Suppressor macrophage treated with lipopolysaccharide for 1 hour (primary cell): ENCODE data around the gene ADSS2.
"Not testable (repeated sequence)": the region's sequence is repeated elsewhere in the genome, so short reads cannot be mapped to it uniquely, and the experiment has no call there.

Source experiments
- DNase-seq, 3 donors: peaks; one replicate each; pipeline ENCODE4 v3.0.0-alpha.2; 2020 to 2022

Gene ADSS2

DNA sequence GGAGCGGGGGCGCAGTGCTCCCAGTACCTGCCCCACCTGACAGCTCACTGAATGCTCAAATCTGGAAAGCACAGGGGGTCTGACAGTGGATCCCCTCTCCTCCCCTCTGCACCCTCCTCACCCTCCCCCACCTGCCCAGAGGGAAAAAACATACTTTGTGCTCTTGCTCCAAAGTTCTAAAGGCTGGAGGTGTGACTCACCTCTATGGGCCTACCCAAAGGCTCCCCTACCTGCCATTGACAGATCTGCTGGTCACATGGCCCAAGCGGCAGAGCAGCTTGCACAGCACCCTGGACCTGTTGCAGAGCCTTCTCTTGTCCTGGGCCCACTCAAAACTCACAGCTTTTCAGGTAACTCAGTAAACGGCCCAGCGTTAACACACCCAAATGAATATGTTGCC, 55.7 kb downstream of the ADSS2 start:
- peak in 1 of 3 donors; percentile 12 for DNase-seq

DNA sequence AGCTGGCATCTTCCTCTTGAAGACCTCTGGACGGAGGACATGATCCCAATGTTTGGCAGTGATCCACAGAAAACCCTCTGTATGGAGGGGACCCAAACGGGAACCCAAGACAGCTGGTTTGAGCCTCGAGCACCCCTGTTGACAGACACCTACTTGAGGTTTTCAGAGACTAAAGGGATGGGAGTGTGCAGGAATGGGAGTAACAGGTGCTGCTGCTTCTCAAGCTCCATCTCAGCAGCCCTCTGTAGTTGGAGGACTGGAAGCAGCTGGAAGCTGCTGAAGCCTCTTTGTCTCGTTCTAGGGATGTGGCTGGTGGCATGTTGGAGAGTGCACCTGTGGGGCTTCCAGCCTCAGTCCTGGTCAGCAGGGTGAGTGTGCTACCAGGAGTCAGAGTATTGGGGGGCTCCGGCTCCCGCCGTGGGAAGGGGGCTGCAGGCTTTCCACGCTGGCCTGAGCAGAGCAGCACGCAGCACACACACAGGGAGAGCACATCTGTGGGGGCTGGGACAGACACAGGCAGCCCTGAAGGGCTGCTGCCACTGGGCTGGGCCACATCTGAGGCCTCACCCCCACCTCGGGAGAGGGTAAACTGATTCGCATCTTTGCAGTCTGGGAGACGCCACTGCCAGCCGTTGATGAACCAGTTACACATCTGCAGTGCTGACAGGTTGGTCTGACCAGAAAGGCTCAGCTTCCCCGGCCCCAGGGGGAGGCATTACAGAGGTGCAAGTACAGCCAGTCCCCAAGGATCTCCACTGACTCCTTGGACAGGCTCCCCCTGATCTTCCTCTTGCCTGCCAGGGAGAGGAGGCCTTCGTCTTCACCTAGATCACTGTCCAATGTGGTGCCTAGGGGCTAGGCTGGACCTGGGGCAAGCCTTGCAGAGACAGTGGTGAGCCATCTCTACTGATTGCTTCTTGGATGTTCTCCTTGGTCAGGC, 56.6 kb downstream of the ADSS2 start:
- DNase-seq = no peak

DNA sequence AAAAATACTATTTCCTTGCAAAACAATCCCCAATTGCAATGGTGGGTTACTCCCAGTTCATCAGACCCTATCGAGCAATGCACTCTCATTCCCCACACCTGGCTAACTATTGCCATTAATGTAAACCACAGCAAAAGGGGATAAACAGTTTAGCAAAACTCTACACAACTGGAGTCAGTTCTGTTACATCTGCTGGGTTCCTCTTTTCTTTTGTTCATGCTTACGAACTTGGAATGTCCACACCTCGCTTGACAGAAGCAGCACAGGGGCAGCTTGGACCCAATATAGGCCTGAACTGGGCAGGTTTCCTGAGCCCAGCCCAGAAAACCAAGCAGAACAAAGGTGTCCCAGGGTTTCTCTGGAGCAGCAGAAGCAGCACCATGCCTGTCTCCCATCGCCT, 57.4 kb downstream of the ADSS2 start:
- DNase-seq = no peak

DNA sequence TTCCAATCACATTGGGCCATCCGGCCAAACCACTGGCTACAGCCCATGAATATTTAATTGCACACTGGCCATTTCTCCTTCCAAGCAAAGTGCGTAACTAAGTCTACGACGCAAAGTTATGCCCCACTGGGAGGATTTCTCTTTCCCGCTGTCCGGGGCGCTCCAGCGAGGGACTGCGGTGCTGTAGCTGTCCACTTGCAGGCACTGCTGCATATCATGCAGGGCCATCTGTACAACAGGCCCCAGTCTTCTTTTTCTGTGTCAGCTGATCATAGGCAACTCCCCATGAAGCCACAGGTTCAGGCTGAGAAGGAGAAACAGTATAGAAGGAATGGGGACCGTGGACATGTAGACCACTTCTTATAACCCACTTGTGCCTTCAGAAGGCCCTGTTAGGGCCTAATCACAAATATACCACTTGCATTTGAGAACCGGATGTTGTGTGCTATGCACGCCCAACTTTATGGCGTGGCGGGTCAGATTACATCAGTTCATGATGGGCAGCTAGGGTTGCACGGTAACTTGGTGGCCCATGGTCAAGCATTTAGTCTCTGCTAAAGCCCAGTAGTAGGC, 58.0 kb downstream of the ADSS2 start:
- DNase-seq = no peak

DNA sequence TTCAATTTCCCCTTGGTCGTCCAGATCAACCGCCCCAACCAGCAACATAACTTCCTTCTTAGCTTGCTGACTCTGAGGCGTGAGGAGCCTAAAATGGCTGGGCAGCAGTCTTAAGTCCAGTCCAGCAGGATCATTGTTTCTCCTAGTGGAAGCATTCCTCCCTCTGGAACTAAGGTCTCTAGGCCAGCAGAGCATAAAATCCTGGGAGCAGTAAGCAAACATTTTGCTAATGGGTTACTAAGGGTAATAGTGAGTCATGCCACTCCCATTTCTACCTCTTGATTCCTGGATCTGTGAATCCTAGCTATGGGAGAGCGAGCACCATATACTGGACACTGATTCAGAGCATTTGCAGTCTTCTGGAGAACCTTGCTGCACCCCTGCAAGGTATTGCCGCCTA, 59.9 kb downstream of the ADSS2 start:
- no peak for DNase-seq

DNA sequence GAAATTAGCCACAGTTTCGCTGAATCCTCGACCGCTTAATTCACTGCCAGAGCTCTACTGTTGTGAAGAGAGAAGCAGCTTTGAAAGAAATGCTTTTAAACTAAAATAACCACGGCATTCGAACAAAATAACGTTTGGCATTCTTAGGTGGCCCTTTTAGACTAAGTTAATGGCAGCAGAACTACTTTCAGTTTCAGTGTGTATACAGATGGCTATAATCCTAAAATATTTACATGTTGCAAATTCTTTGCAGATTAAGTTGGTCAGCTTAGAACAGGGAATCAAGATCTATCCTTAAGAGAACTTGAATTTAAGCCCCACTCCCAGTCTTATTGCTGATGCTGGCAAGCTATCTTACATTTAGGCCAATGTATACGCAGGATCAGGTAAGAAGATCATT, 62.7 kb downstream of the ADSS2 start:
- no peak for DNase-seq

DNA sequence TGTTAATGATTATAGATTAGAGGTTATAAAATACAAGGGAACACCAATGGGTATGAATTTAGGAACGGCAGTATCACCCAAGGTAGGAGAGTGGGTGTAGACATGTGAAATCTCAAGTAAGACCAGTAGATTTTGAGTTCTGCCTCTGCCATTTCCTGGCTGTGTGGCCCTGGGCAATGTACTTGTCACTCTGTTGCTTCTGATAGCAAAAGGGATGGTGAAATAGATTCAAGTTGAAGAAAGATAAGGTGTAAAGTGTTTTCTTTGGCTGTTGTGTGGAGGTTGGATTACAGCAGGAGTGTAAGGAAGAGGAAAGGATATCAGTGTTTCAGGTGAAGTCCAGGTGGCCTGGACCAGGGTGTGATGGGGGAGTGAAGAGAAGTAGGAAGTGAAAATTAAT, 64.3 kb downstream of the ADSS2 start:
- no peak for DNase-seq

DNA sequence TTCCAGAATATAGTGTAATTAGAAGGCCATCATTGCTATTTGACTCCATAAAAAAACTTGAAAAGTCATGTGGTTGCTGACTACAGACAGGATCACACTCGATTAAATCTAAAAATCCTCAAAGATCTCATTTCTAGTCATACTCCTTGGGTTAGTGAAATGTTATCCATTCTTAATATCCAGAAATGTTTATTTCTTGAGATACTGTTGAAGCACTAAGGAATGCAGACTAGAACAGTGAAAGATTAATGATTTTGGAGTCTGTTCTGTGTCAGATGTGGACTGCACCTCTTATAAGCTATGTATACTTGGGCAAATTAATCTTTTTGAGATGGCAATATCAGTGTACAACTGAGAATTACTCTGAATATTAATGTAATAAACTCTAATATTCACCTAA, 65.1 kb downstream of the ADSS2 start:
- DNase-seq = no peak

DNA sequence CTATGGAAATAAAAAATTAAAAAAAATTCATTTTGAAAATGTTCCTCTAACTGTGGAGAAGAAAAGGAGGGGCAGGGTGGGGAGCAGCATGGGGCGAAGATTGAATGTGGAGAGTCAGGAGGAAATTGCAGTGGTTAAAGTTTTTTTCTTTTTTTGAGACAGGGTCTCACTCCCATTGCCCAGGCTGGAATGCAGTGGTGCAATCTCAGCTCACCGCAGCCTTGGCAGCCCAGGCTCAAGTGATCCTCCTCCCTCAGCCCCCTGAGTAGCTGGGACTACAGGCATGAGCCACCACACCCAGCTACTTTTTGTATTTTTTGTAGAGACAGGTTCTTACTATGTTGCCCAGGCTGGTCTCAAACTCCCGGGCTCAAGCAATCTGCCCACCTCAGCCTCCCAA, 67.6 kb downstream of the ADSS2 start:
- DNase-seq = no peak

GRCh38 chr1:244383278-244383884, 68.3 kb downstream of the ADSS2 start:
- peak in 1 of 3 donors; percentile 21 for DNase-seq

GRCh38 chr1:244381878-244382565, 69.7 kb downstream of the ADSS2 start:
- DNase-seq = peak; percentile 61 to 76 (median 68)

DNA sequence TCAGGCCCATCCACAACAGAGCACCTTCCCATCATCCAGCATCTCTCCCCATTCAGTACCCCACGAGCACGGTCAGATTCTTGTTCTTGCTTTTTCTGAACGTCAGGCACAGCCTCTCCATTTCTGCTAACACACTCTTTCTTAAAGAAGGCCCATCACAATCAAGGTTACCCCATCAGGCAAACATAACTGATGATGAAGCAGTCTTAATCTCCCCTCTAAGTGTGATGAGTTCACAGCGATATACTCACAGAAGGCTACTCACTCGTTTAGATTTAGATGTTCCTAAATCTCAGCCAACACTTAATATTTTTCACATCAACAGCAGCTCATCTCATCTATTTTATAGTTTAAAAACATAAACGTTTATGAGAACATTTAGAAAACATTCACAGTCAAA, 75.6 kb downstream of the ADSS2 start:
- no peak for DNase-seq

DNA sequence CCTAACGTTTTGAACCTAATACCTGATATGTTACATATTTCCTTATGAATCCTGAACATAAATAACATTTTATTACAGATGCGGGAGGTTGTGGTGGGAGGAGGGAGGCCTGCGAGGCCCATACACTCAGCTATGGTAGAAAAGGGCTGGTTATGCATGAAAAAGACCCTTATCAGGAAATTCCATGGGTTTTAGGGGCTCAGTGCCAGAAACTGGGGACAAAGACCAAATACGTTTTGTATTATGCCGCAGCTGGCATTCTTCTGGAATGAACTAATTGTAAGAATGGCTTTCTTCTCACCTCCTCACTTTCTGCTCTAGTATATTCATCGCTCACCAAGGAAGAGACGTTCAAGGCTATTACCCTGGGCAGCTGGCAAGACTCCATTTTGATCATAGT, 76.7 kb downstream of the ADSS2 start:
- DNase-seq = no peak

- not testable (repeated sequence) for DNase-seq
Measured at GRCh38 chr1:244374484-244374883, 77.2 kb downstream of the ADSS2 start.

- peak in 1 of 3 donors; percentile 26 for DNase-seq
Measured at GRCh38 chr1:244371242-244372141, 80.2 kb downstream of the ADSS2 start.

- DNase-seq = no peak
Measured at GRCh38 chr1:244370060-244370637, 81.6 kb downstream of the ADSS2 start.

DNA sequence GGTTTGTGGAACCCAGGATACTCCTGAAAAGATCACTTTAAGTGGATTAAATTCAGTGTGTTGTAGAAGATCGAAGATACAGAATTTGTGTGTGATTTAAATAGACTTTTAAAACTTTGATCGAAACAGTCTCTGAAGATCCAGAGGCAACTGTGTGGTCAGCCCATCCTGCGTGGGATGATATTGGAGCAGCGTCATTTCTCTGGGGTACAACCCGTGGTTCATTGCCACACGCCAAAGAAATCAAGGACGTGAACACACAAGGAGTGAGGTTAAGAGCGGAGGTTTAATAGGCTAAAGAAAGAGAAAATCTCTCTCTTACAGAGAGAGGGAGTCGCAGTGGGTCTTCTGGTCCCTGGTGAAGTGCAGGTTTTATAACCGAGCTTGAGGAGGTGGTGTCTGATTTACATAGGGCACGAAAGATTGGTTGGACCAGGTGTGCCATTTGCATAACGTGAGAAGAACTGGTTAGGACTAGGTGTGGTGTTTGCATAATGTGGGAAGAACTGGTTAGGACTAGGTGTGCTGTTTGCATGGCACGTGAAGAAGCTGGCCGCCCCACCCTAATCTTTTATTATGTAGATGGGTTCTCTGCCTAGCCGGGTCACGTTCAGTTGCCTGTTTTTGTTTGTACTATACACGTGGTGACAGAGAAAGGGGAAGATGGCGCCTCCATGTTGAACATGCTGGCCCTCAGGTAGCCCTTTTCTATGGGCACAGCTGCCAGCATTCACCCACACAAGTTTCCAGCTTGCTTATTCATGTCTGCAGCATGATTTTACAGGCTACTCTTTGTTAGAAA, 82.3 kb downstream of the ADSS2 start:
- DNase-seq = no peak

GRCh38 chr1:244368279-244368678, 83.4 kb downstream of the ADSS2 start:
- DNase-seq = no peak

- DNase-seq = no peak
Measured at GRCh38 chr1:244367399-244368114, 84.2 kb downstream of the ADSS2 start.

GRCh38 chr1:244365809-244366208, 85.9 kb downstream of the ADSS2 start:
- no peak for DNase-seq
